ENCODE results near the gene SHF. TPM values are rescaled to one million over a fixed set of nuclear protein-coding genes. Genes with fewer than 3 reads are reported as not detected.

The SHF gene
- total RNA-seq, 2 donors from 2014 or later: 4.7 to 12.0 TPM

GRCh38 chr15:45143946-45144345, 43.8 kb downstream of the SHF start:
- Histone ChIP-seq H3K9me3 (no peaks in the 10 kb centered on the region), H3K4me1 (no peaks in the 10 kb centered on the region), H3K36me3 (no peaks in the 10 kb centered on the region), H3K27me3 (no peaks in the 10 kb centered on the region), H3K27ac (no peak overlapping the region), H3K4me3 (no peak overlapping the region)
- no peak for DNase-seq (ENCODE audit: low spot score)
- TF ChIP-seq, protein P1, sequence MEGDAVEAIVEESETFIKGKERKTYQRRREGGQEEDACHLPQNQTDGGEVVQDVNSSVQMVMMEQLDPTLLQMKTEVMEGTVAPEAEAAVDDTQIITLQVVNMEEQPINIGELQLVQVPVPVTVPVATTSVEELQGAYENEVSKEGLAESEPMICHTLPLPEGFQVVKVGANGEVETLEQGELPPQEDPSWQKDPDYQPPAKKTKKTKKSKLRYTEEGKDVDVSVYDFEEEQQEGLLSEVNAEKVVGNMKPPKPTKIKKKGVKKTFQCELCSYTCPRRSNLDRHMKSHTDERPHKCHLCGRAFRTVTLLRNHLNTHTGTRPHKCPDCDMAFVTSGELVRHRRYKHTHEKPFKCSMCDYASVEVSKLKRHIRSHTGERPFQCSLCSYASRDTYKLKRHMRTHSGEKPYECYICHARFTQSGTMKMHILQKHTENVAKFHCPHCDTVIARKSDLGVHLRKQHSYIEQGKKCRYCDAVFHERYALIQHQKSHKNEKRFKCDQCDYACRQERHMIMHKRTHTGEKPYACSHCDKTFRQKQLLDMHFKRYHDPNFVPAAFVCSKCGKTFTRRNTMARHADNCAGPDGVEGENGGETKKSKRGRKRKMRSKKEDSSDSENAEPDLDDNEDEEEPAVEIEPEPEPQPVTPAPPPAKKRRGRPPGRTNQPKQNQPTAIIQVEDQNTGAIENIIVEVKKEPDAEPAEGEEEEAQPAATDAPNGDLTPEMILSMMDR (IDR thresholded peaks at IDR 0.05): no peak

DNA sequence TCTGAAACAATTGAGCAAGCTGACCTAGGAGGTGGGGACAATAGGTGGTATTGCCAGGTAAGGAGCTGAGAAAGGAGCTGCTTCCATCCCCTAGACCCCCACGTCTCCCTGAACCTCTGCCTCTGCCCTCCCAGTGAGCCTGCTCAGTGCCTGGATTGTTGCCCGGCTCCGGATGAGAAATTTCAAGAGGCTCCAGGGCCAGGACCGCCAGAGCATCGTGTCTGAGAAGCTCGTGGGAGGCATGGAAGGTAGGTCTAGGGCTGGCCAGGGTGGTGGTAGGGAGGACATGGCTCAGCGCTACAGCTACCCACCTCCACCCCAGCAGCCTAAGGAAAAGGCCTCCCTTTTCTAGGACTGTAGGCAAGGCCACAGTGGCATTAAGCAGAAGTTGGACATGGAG, 44.7 kb downstream of the SHF start:
- TF ChIP-seq, protein P1 (IDR thresholded peaks at IDR 0.05): no peak
- H3K4me1 ChIP-seq: no peaks in the 10 kb centered on the region
- no peaks in the 10 kb centered on the region for H3K27me3 ChIP-seq
- H3K27ac ChIP-seq: no peak overlapping the region
- H3K36me3 ChIP-seq: no peaks in the 10 kb centered on the region
- DNase-seq (ENCODE audit: low spot score): no peak
- no peaks in the 10 kb centered on the region for H3K9me3 ChIP-seq
- H3K4me3 ChIP-seq: no peak overlapping the region

GRCh38 chr15:45141386-45141785, 46.4 kb downstream of the SHF start:
- Histone ChIP-seq H3K4me3 (no peak overlapping the region), H3K9me3 (no peaks in the 10 kb centered on the region), H3K27ac (no peak overlapping the region), H3K4me1 (no peaks in the 10 kb centered on the region), H3K36me3 (no peaks in the 10 kb centered on the region), H3K27me3 (no peaks in the 10 kb centered on the region)
- no peak for DNase-seq (ENCODE audit: low spot score)
- TF ChIP-seq, protein P1 (IDR thresholded peaks at IDR 0.05): no peak

GRCh38 chr15:45140557-45141250, 47.1 kb downstream of the SHF start:
- H3K4me1 ChIP-seq: no peaks in the 10 kb centered on the region
- TF ChIP-seq, protein P1 (IDR thresholded peaks at IDR 0.05): no peak
- no peak for DNase-seq (ENCODE audit: low spot score)
- H3K27ac ChIP-seq: no peak overlapping the region
- H3K9me3 ChIP-seq: no peaks in the 10 kb centered on the region
- no peaks in the 10 kb centered on the region for H3K36me3 ChIP-seq
- no peak overlapping the region for H3K4me3 ChIP-seq
- H3K27me3 ChIP-seq: no peaks in the 10 kb centered on the region

- Histone ChIP-seq H3K27ac (no peak overlapping the region), H3K36me3 (no peaks in the 10 kb centered on the region), H3K9me3 (no peaks in the 10 kb centered on the region), H3K4me3 (no peak overlapping the region), H3K27me3 (peaks cover 0 to 5% of the 10 kb centered on the region in 2 donors), H3K4me1 (peaks cover 0 to 7% of the 10 kb centered on the region in 2 donors)
- DNase-seq (ENCODE audit: low spot score): no peak
- TF ChIP-seq, protein P1 (IDR thresholded peaks at IDR 0.05): no peak
Measured at GRCh38 chr15:45139770-45140169, 48.0 kb downstream of the SHF start.
